Globus pallidus (tissue), 1 donor: ENCODE results near the gene IL1RL2.

ENCODE experiments used
- DNase-seq: peaks from one replicate; pipeline ENCODE4 v3.0.0-alpha.2; 2015; ENCODE audit warnings: low spot score

IL1RL2 gene

DNA sequence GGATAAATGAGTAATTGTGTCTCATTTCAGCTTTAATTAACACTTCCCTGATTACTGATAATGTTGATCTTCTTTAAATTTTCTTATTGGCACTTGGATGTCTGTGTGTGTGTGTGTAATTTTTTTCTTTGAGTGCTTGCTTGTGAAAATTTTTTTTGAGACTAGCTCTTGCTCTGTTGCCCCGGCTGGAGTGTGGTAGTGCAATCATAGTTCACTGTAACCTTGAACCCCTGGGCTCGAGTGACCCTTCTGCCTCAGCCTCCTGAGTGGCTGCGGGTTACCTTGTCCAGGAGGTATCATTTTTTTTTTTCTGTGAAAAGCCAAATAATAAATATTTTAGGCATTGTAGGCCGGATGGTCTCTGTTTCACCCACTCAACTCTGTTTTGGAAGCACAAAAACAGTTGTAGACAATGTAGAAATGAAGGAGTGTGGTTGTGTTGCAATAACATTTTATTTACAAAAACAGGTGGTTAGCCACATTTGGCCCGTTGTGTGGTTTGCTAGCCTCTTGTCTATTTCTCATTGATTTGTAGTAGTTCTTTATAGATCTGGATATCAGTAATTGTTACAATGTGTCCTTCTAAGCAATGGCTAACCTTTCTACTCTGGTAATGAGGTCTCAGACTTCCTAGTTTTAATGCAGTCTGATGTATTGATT lies 7.9 kb downstream of the IL1RL2 start:
- no peak for DNase-seq

DNA sequence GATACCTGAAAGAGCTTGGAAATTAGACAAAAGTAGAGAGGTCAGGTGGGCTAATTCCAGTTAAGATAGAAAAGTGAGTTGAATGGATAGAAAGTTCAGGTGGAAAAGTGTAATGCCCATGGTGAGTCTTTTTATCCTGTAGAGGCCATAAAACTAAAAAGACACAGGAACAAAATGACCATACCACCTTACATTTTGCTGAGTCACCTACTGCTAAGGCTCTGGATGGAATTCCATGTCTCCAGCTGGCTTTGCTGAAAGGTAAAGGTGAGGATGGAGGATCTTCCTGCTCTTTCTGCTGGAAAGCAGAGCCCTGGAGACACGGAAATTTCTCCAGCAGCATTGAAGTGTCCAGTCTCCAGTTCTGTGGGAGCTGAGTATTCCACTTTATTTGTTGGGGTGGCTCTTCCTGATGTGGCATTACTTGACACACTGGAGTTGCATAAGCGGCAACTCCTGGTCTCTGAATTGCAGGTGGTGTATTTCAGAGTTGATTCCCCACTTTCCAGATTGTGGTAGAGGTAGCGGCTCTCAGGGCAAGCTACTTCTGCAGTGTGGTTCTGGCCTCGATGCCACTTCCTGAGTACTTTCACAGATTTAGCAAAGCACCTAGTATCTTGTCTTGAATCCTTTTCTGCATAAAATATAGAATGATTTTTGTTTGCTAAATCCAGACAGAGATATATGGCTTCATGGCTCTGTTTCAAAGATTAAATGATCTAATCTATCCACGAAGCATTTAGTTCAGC lies 10.7 kb downstream of the IL1RL2 start:
- no peak for DNase-seq

DNA sequence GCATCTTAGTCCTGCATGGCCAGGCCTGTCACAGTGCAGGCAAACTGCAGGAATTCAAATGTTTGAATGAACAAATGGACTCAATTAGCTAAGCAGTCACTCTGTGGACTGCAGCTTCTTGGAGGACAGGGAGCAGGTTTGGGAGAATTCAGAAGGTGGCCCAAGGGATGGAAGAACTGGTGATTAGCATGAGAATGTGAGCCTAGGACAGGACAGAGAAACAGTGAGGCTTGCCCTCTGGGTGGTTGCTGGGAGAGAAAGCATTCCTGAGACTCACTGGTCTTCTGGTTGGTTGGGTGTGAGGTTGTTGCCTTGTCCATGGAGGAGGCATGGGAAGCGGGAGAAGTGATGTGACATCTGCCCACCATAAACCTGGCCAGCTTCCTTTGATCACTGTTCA lies 13.7 kb downstream of the IL1RL2 start:
- DNase-seq = no peak

DNA sequence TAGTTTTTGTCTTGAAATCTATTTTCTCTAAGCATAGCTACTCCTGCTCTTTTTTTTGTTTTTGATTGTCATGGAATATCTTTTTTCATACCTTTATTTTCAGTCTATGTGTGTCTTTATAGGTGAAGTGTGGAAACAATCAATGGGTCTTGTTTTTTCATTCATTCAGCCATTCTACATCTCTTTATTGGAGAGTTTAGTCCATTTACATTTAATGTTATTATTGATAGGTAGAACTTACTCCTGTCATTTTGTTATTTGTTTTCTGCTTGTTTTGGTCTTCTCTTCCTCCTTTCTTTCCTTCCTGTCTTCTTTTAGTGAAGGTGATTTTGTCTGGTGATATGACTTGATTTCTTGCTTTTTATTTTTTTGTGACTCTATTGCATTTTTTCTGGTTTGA lies 17.8 kb downstream of the IL1RL2 start:
- no peak for DNase-seq

DNA sequence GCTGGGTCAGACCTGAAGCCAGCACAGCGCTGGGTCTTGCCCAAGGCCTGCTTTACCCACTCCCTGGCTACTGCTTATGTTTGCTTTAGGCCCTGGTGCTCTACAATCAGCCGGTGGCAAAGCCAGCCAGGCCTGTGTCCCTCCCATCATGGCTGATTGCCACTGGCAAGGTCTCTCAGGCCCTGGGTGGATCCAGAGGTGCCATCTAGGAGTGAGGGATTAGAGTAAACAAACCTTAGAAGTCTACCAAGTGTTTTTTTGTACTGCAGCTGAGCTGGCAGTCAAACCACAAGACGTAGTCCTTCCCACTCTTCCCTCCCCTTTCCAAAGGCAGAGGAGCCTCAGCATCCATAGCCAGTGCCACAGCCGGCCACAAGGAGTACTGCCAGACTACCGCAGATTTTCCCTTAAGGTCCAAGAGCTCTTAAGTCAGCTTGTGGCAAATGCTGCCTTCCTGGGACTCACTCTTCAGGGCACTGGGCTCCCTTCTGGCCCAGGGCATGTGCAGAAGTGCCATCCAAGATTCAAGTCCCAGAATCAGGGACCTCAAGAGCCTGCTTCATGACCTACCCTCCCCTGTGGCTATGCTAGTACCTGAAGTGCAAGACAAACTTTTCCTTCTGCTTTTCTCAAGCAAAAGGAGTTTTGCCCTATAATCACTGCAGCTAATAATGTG lies 20.0 kb downstream of the IL1RL2 start:
- DNase-seq = no peak

DNA sequence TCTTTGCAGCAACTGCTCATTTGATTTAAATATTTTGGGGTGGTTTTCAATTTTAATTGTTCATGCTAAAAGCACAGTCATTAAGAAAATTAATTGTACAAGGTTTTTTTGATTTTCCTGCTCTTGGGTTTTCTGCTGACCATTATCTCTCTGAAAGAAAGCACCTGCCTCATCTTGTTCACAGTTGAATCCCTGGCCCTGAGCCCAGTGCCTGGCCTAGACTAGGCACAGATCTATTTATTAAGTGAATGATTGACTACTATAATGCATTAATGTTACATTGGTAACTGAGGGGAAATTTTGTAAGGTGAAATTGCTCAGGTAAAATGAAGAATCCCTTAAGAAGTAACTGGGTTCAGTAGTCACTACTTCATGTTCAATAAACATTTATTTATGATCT lies 22.0 kb downstream of the IL1RL2 start:
- no peak for DNase-seq

DNA sequence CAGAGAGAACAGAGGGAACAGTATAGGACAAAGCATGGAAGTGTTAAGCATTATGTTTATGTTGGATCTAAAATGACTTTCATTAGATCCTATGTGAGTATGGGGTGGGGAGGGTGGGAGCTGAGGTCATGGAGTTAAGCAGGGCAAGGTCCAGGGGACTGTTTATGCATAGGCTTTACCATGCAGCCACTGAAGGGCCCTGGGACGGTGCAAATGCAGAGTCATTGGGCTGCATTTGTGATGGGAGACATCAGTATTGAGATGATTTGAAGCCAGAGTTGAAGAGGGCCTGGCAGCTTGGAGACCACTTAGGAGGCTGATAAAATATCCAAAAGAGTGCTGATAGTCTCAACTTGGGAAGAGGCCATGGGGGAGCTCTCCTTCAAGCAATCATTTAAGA lies 22.7 kb downstream of the IL1RL2 start:
- DNase-seq = no peak

DNA sequence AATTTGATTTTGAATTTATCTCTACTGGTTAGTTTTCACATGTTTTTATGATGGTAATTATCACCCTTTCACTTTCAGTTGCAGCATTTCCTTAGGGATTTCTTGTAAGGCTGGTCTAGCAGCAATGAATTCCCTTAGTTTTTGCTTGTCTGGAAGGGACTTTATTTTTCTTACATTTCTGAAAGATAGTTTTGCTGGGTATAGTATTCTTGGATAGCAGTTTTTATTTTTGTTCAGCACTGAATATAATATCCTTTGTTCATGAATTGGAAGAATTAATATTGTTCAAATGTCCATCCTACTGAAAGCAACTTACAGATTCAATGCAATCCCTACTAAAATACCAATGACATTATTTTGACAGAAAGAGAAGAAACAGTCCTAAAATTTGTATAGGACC lies 30.2 kb downstream of the IL1RL2 start:
- DNase-seq = no peak

DNA sequence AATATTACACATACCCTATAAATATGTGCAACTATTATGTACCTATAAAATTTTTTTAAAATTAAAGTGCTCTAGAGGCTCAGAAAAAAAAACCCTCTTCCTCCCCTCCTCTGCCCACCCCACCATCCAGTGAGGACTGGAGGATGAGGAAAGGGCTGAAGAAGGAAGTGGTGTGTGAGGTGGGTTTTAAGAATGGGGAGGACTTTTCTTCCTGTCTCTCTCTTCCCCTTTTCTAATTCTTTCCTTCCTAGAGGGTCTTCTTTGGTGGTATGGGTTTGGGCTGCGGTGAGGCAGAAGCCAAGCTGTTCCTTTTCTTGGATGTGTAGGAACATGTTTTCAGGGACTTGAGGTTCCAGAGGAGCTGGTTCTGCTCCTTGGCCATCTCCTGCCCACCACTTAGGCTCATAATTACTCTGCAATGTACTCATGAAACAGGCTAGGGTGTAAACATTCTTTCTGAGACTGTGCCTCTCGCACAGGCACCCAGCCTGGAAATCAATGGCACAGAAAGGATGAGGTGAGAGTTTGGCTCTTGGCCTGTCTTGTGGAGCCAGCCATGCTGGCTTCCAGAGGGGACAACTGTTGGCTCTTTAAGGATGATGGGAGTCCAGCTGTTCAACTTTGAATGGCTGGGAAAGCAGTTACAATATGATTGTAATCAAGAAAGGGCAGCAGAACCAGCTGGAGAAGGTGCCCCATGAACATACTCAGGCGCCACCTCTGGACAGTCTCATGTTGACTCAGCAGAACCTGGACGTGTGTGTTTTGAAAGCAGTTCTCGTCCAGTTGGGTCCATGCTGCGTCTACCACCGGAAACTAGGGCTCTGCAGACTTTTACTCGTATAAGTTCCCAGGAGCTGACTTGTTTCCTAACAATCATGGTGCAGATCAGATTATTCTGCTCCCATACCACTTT lies 38.3 kb downstream of the IL1RL2 start:
- DNase-seq = no peak

DNA sequence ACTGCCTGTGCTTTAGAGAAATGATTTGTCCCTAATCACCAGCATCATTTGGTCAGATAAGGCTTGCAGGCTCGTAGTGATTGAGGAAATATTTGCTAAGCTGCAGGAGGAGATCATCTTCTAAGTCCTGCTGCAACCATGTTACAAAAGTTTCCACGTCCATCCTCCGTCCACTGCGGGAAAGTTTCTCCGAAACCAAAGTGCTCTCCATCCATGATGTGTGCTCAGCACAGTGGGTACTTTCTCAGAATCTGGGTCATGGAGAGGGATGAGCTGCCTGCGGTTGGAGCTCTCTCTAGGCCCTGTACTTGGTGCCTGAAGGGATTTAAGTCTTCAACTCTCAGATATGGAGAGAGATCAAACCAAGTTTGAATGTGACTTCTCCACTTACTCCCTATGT lies 39.3 kb downstream of the IL1RL2 start:
- DNase-seq = no peak

DNA sequence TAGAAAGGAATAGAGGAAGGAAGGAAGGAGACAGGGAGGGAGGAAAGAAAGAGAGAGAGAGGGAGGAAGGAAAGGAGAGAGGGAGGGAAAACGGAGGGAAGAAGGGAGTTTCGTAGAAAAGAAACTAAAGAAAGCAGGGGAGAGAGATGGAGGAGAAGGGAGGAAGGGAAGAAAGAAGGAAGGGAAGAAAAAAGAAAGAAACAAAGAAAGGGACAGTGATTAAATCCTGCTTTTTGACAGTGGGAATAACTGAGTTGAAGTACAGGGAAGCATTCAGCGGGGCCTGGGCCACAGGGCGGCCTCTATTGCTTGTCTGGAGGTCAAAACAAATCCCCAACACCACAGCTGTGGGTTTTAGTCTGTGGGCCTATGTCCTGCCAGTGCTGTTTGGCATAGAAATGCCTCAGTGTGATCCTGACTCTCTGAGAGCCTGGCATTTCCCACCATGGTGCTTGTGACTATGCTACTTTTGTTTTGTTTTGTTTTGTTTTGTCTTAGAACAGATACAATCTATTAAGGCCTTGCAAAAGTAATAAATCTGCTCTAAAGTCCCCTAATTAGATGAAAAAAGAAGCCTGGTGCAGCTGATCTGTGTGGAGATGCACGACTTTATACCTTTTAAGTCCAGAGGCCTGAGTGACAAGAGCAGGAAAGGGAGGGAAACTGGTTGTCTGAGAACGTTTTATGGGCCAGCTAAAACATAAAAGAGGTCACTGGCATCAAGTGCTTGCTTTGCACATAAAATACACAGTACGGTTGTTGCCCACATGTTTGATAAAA lies 40.0 kb downstream of the IL1RL2 start:
- peak; percentile 78 for DNase-seq

DNA sequence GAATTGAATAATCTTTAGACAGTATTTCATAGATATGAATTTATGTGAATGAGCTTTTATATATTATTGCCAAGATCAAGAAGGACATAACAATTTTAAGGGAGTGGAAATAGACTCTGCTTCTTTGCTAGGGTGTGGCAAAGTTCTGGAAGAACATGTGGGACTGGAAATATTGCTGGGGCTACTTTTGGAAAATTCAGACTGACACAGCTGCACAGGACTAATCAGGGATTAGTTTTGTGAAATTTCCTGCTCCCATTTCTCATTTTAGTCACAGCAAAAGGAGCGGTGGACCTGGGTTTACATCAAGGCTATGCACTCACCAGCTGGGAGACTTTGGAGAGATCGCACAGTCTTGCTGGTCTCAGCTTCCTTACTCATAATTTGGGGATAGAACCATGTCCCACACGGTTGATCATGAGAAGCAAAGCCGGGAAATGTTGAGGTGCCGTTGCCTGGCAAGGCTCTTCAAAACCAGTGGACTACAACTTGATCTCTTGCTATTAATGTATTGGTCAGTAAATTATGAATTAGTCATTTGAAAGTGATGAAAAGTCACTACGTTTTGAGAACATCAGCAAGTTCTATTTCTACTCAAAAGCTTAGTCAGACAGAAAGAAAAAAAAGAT lies 42.4 kb downstream of the IL1RL2 start:
- no peak for DNase-seq

DNA sequence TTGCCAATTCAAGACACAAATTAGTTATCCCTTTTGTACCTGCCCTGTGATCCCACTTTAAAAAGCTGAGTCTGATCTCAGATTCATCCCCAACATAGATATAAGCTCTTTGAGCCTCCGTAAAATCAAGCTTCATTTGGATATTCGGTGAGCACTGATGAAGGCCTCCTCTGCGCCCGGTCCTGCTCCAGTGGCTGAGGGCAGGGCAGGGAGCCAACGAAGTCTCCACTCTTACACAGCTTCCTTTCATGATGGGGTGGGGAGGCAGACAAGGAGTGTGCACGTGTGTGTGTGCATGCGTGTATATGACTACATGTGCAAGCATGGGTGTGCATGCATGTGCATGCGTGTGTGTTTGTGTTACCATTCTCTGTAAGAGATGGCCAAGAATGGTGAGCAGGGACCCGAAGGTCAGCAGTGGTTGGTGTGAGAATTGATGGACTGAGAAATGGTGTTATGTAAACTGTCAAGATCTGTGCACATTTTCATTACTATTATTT lies 43.6 kb downstream of the IL1RL2 start:
- no peak for DNase-seq

DNA sequence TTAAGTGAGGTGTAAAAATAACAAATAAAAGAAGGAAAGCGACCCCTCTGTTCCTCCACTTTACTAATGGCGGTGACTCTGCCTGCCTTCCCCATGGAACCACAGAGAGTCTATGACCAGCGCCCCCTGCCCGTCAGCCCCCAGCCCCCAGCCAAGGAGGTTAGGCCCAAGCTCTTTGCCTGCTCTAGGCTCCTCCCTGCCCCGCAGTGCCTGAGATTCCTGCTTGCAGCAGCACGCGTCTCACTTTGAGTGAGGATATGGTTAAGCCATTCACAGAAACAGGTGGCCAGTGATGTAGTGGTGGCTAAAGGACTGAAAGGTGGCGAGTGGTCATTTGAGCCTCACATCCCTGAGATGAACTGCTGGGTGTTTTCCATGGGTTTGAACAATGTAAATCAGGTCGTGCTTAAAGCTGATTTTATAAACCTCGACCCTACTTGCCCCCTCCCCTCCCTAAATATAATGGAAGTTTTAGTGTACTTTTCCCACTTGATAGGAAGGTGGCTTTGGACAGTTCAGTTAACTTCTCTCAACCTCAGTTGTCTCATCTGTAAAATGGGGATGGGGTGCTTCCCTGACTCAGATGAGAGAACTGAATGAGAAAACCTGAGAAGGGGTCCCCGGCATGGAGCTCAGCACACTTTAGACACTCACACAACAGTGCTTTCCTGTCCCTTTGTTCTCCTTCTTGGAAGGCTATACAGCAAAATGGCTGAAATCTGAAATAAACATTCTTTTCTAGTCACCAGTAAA lies 46.5 kb downstream of the IL1RL2 start:
- DNase-seq = no peak

DNA sequence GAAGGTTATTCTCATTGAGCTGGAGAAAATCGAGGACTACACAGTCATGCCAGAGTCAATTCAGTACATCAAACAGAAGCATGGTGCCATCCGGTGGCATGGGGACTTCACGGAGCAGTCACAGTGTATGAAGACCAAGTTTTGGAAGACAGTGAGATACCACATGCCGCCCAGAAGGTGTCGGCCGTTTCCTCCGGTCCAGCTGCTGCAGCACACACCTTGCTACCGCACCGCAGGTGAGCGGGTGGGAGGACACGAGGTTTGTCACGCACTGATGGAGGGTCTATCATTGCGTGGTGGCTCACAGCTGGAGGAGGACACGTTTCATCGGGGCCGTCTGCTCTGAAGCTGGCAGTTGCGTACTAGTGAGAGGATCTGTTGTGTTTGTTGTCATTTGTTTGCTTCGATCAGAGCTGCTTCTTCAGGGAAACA lies 48.2 kb downstream of the IL1RL2 start:
- no peak for DNase-seq

DNA sequence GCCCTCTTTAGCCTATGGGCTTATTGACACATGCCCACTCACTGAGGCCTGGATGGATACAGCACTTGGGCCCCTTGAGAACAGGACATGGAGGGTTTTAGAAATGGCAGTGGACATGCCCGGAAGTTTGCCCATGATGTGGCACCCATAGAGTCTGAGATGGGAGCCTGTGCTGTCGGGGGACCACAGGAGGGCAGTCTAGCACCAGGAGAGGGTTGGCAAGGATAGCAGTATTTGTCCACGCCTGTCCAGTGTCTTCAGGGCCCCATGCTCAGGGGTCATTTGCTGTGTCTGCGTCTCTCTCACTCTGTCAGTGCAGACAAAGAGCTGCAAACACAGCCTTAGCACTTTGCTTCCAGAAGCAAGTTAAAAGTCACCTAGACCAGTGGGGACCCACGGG lies 48.7 kb downstream of the IL1RL2 start:
- DNase-seq = no peak

DNA sequence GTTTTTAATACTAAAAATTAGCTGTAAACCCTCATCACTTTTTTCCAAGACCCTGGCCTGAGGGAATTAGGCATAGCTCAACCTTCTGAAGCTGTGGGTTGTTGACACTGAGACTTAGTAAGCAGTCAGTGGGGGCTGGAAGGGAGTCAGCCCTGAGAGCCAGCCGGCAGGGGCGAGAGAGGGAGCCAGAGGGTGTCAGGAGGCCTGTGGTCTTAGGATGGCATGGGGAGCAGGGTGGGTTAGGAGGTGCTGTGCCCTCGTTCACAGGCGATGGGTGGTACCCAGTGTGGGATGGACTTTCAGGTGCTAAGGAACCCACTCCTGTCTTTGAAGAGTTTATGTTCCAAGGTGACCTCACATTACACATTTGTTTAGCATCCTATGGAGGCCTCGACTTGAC lies 49.3 kb downstream of the IL1RL2 start:
- no peak for DNase-seq

DNA sequence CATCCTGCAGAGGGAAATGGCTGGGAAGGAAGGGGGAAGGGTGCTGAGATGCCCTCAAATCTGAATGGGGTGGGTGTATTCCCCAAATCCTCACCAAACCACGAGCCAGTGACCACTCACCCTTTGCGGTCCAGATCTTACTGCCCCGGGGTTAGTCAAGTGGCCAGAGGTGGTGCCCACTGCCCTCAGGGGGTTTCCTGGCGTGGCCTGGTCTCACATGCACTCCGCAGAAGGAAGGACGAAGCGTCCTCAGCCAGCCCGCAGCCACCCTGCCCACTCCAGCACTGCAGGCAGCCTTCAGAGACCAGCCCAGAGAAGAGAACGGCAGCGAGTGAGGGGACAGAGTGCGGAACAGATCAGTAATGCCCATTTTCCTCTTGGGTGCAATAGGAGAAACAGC lies 50.4 kb downstream of the IL1RL2 start:
- no peak for DNase-seq

DNA sequence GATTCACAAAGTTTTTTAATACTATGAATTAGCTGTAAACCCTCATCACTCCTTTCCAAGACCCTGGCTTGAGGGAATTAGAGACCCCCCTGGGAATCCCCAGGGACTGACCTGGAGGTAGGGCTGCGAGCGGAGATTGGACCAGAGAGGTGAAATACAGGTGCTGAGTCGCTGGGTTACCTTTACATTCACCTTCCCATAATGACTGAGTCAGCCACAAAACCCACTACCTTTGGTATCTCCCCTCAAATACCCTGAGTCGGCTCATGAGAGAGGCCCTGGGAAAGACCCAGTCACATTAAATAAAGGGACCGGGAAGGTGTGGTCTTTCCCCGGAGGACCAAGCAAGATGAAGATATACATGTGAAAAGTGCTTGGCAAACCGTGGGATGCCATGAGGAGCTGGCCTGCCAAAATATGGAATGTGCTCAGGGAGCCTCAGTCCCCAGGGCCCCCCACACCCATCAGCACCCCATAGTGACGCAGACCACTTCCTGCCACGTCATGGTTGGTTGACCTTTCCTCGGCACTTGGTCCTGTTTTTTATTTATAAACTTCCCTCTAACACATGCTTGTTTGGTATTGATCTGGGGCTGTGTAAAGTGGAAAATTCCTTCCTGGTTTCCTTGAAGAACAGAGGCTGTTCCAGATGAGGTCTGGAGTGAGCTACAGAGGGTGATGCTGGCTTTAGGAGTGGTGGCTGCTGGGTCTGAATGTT lies 51.4 kb downstream of the IL1RL2 start:
- no peak for DNase-seq
